ENCODE results near the gene SOX8.

DNA sequence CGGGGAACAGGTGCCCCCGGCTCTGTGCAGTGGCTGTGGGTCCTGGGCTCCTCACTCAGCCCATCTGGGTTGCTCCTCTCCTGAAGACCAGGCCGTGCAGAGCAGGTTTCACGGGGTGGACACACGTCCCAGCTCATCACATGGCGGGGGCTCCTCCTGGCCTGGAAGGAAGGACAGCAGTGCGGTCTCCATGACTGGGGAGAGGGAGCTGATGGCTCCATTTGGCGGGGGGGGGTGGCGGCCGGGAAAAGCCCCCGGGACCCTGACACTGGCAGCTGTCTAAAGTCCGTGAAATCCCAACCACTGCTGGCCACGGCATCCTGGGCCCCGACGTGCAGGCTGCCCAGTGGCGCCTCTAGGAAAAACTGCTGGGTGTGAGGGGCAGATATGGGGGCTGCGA is 19.0 kb downstream of the SOX8 start:
- TF ChIP-seq, protein P1, sequence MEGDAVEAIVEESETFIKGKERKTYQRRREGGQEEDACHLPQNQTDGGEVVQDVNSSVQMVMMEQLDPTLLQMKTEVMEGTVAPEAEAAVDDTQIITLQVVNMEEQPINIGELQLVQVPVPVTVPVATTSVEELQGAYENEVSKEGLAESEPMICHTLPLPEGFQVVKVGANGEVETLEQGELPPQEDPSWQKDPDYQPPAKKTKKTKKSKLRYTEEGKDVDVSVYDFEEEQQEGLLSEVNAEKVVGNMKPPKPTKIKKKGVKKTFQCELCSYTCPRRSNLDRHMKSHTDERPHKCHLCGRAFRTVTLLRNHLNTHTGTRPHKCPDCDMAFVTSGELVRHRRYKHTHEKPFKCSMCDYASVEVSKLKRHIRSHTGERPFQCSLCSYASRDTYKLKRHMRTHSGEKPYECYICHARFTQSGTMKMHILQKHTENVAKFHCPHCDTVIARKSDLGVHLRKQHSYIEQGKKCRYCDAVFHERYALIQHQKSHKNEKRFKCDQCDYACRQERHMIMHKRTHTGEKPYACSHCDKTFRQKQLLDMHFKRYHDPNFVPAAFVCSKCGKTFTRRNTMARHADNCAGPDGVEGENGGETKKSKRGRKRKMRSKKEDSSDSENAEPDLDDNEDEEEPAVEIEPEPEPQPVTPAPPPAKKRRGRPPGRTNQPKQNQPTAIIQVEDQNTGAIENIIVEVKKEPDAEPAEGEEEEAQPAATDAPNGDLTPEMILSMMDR (IDR thresholded peaks at IDR 0.05) = no peak
- TF ChIP-seq POLR2AphosphoS5 (IDR thresholded peaks at IDR 0.05) = no peak

Data from sigmoid colon (tissue), 4 donors.